GM21786 (cell line): ENCODE measurements around the gene APBA3.
"Not testable (repeated sequence)": the region's sequence is repeated elsewhere in the genome, so short reads cannot be mapped to it uniquely, and the experiment has no call there.

Source experiments
- ATAC-seq: cut with Tn5 transposase; IDR thresholded peaks from one replicate; pipeline ENCODE4 v1.9.1; 2021; ENCODE audit not compliant: unreplicated experiment

APBA3 gene

GRCh38 chr19:3771906-3772455, 10.5 kb upstream of the APBA3 start, which contains the start of gene RAX2:
Gene RAX2, minus strand, starts transcription at chr19:3772228. Its CDS starts 486 bp downstream, at chr19:3771742.
- ATAC-seq = no peak

GRCh38 chr19:3771000-3771905, 9.8 kb upstream of the APBA3 start:
- ATAC-seq = no peak

GRCh38 chr19:3770136-3770999, 8.9 kb upstream of the APBA3 start:
- no peak for ATAC-seq

GRCh38 chr19:3769494-3769893, 8.0 kb upstream of the APBA3 start:
- no peak for ATAC-seq

- ATAC-seq = no peak
Observed at GRCh38 chr19:3768748-3769099, 7.2 kb upstream of the APBA3 start.

GRCh38 chr19:3768015-3768747, 6.7 kb upstream of the APBA3 start:
- ATAC-seq = no peak

- no peak for ATAC-seq
Observed at GRCh38 chr19:3767050-3767449, 5.6 kb upstream of the APBA3 start.

GRCh38 chr19:3766520-3766919, 5.0 kb upstream of the APBA3 start:
- no peak for ATAC-seq

GRCh38 chr19:3765757-3766156, 4.3 kb upstream of the APBA3 start:
- ATAC-seq = not testable (repeated sequence)

- no peak for ATAC-seq
Observed at GRCh38 chr19:3765121-3765520, 3.6 kb upstream of the APBA3 start.

- peak; percentile 79 for ATAC-seq
Observed at GRCh38 chr19:3762501-3763459, 1.3 kb upstream of the APBA3 start, which contains the start of gene MRPL54. Gene MRPL54, plus strand, starts transcription at chr19:3762682. Its CDS starts 19 bp downstream, at chr19:3762701.

- no peak for ATAC-seq
Observed at GRCh38 chr19:3762130-3762473, 610 bp upstream of the APBA3 start.

GRCh38 chr19:3760871-3761361, 576 bp downstream of the APBA3 start:
- no peak for ATAC-seq

GRCh38 chr19:3759482-3760254, 1.8 kb downstream of the APBA3 start:
- no peak for ATAC-seq

- not testable (repeated sequence) for ATAC-seq
Observed at GRCh38 chr19:3758297-3758696, 3.2 kb downstream of the APBA3 start.

- not testable (repeated sequence) for ATAC-seq
Observed at GRCh38 chr19:3757705-3758104, 3.8 kb downstream of the APBA3 start.

GRCh38 chr19:3753631-3754410, 7.7 kb downstream of the APBA3 start:
- no peak for ATAC-seq

- ATAC-seq = no peak
Observed at GRCh38 chr19:3752492-3752891, 9.0 kb downstream of the APBA3 start.
